ENCODE data around the gene LIMD2. TPM values are rescaled to one million over a fixed set of nuclear protein-coding genes. Genes with fewer than 3 reads are reported as not detected.

The LIMD2 gene
- polyA plus RNA-seq, 1 of the 3 experiments (the other 2 are of a cell fraction) = 78.0 TPM

DNA sequence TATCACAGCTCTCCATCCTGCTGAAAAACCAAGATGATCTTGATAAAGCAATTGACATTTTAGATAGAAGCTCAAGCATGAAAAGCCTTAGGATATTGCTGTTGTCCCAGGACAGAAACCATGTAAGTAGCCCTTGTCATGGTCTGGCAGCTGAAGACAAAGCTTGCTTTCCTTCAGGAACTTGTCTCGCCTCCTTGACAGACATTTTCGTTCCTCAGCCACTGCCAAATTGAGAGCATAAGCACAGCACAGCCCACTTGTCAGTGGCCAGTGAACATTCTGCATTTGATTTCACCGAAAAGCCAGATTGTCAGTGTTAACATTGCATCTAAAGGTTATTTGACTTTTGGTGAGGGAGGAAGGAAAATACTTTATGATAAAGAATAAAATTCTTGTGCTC, 42.1 kb downstream of the LIMD2 start:
- no peaks in the 10 kb centered on the region for H3K4me1 ChIP-seq (ENCODE audit: control insufficient read depth in 1 of 2, insufficient read depth in 2 of 2, low read depth in 1 of 2, low read length in 1 of 2)
- CTCF ChIA-PET = interaction anchor here (0.7 to 1.7 kb wide), 3 partner anchors 10 to 43 kb away, joined by 3 to 6 read pairs (median 5); partner anchors contain the start of gene LIMD2
- POLR2A ChIA-PET = no interaction called here
- TF ChIP-seq PBX3 (IDR thresholded peaks at IDR 0.05) = no peak
- no peak for TF ChIP-seq ELF1 (IDR thresholded peaks at IDR 0.05)
- TF ChIP-seq TAF1 (IDR thresholded peaks at IDR 0.05; ENCODE audit: borderline replicate concordance, low read depth, low read length) = no peak
- TF ChIP-seq JUND (IDR thresholded peaks at IDR 0.05) = no peak
- no peaks in the 10 kb centered on the region for H4K20me1 ChIP-seq (ENCODE audit: insufficient read depth)
- peaks cover 5 to 60% of the 10 kb centered on the region in 2 experiments for H3K36me3 ChIP-seq (replicated peaks in 1 of 2; ENCODE audit: control insufficient read depth in 1 of 2, insufficient read depth in 2 of 2, low read length in 1 of 2)
- DNase-seq = no peak
- no peaks in the 10 kb centered on the region for H3K79me2 ChIP-seq (ENCODE audit: insufficient read depth)
- no peak overlapping the region for H2AFZ ChIP-seq (ENCODE audit: low read depth)
- no peaks in the 10 kb centered on the region for H3K9me2 ChIP-seq
- no peaks in the 10 kb centered on the region for H3K27me3 ChIP-seq (ENCODE audit: insufficient read depth)
- H3K9me3 ChIP-seq = no peaks in the 10 kb centered on the region
- peaks cover 4% of the 10 kb centered on the region for H3F3A ChIP-seq (replicated peaks; ENCODE audit: insufficient read depth)
- H3K4me2 ChIP-seq = no peak overlapping the region
- no peak overlapping the region; a peak in 1 of 4 replicates for H3K27ac ChIP-seq (ENCODE audit: low read depth in 2 of 2, low read length in 1 of 2)
- H3K9ac ChIP-seq = no peak overlapping the region
- 91% methylated on average over 3 of the region's 3 CpGs for WGBS (ENCODE audit: low lambda C conversion rate)
- H3K4me3 ChIP-seq (ENCODE audit: low read depth in 2 of 2, low read length in 1 of 2) = no peak overlapping the region

DNA sequence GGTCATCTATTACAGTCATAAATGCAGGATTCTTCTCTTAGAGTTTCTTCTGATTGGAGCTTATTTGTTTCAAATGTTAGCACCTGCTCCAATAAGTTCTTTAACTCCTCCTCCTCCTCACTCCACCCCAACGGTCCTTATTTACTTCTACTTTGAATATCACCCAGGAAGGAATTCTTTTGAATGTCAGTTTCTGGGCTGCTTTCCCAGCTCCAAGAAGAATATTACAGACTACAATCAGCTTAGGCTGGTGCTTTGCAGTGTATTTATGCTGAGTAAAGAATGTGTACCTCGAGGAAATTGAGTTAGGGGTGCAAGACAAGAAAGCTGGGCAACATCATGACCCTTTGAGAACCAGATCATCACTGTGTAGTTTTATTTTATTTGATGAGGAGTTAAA, 46.9 kb downstream of the LIMD2 start:
- Histone ChIP-seq H3K4me2 (no peak overlapping the region), H3K9me2 (no peaks in the 10 kb centered on the region), H3K36me3 (replicated peaks in 1 of 2; ENCODE audit: control insufficient read depth in 1 of 2, insufficient read depth in 2 of 2, low read length in 1 of 2) (peaks cover 9 to 34% of the 10 kb centered on the region in 2 experiments), H3K4me1 (ENCODE audit: control insufficient read depth in 1 of 2, insufficient read depth in 2 of 2, low read depth in 1 of 2, low read length in 1 of 2) (no peaks in the 10 kb centered on the region), H2AFZ (ENCODE audit: low read depth) (no peak overlapping the region), H3K27ac (ENCODE audit: low read depth in 2 of 2, low read length in 1 of 2) (no peak overlapping the region), H3K9me3 (no peaks in the 10 kb centered on the region), H3K27me3 (ENCODE audit: insufficient read depth) (no peaks in the 10 kb centered on the region), H4K20me1 (ENCODE audit: insufficient read depth) (no peaks in the 10 kb centered on the region), H3F3A (replicated peaks; ENCODE audit: insufficient read depth) (peaks cover 5% of the 10 kb centered on the region), H3K9ac (no peak overlapping the region), H3K4me3 (ENCODE audit: low read depth in 2 of 2, low read length in 1 of 2) (no peak overlapping the region), H3K79me2 (ENCODE audit: insufficient read depth) (no peaks in the 10 kb centered on the region)
- CTCF ChIA-PET = interaction anchor here (2.0 to 2.2 kb wide), 2 partner anchors 22 to 228 kb away, joined by 5 to 8 read pairs; no protein-coding TSS in a partner anchor
- POLR2A ChIA-PET = no interaction called here
- WGBS (ENCODE audit: low lambda C conversion rate) = 66% methylated on average over 2 of the region's 2 CpGs
- TF ChIP-seq SMC3 (IDR thresholded peaks at IDR 0.05; ENCODE audit: low read depth, low read length) = no peak
- no peak for TF ChIP-seq RCOR1 (IDR thresholded peaks at IDR 0.05; ENCODE audit: low read length)
- TF ChIP-seq ZBTB33 (IDR thresholded peaks at IDR 0.05; ENCODE audit: borderline replicate concordance, low read depth) = no peak
- no peak for TF ChIP-seq CTCF (IDR thresholded peaks at IDR 0.05)
- no peak for TF ChIP-seq MAX (IDR thresholded peaks at IDR 0.05; ENCODE audit: low read depth)
- no peak for DNase-seq

Measured in SK-N-SH (cell line).